Endothelial cell of umbilical vein (primary cell): ENCODE data around the gene UPP2. TPM values are rescaled to one million over a fixed set of nuclear protein-coding genes. Genes with fewer than 3 reads are reported as not detected.

ENCODE experiments used
- BruUV-seq: library from RNA; stranded (reverse); fragments of 400-500 nt; replicated peaks from 2 replicates; lab custom pipeline; 2021; lab: Mats Ljungman, UMichigan
- CTCF ChIA-PET: fragments of 300-600, 350-600 bp; sonication (Branson Sonifier 250); formaldehyde crosslinking; loops from one replicate; lab custom pipeline; 2021; ENCODE audit warnings: antibody characterized with exemption, inconsistent platforms; lab: Charles Lee
- POLR2A ChIA-PET: fragments of 300-600, 350-600 bp; sonication (Branson Sonifier 250); formaldehyde crosslinking; loops from one replicate; lab custom pipeline; 2021; ENCODE audit warnings: antibody characterized with exemption, inconsistent platforms; lab: Charles Lee
- DNase-seq: peaks from one replicate; pipeline ENCODE4 v3.0.0-alpha.2; 2011; ENCODE audit warnings: low read depth, low spot score
- FAIRE-seq: peaks from 2 replicates; lab custom pipeline; 2011; peaks lifted over from hg19 to GRCh38; lab: Jason Lieb, UNC
- H2AFZ ChIP-seq: 2 replicates; pipeline ENCODE4 v1.6.0; 2012; ENCODE audit warnings: low read depth, low read length, control low read depth, inconsistent platforms
- H3K27ac ChIP-seq: 2 replicates; pipeline ENCODE4 v1.5.1; 2011; ENCODE audit warnings: low read depth, mild to moderate bottlenecking, control low read depth, low read length, moderate library complexity; ENCODE audit not compliant: insufficient read depth
- H3K27me3 ChIP-seq, 2 experiments: 2 replicates each; pipeline versions ENCODE4 v1.6.0 to v1.6.1; 2011; ENCODE audit warnings: low read length in 2 of 2, mixed read lengths in 1 of 2; ENCODE audit not compliant: control insufficient read depth in 2 of 2, insufficient read depth in 2 of 2
- H3K36me3 ChIP-seq, 2 experiments: 2 replicates in 1 of 2; 3 replicates in 1 of 2; pipeline ENCODE4 v1.5.1; 2011; ENCODE audit warnings: low read length in 2 of 2, mild to moderate bottlenecking in 1 of 2, moderate library complexity in 1 of 2; ENCODE audit not compliant: control insufficient read depth in 2 of 2, insufficient read depth in 2 of 2; ENCODE audit errors: extremely low read depth in 1 of 2
- H3K4me1 ChIP-seq: 3 replicates; pipeline ENCODE4 v1.5.1; 2011; ENCODE audit warnings: mild to moderate bottlenecking, low read length; ENCODE audit not compliant: control insufficient read depth, insufficient read depth; ENCODE audit errors: extremely low read depth
- H3K4me2 ChIP-seq: 2 replicates; pipeline ENCODE4 v1.6.1; 2011; ENCODE audit warnings: low read length, control low read depth, mixed read lengths; ENCODE audit not compliant: insufficient read depth
- H3K4me3 ChIP-seq, 3 experiments: fragments of 200-600 bp in 1 of 3; sonication (generic), shearing (Covaris generic) in 1 of 3; replicated peaks in 1 of 3; 2 replicates each; pipeline ENCODE4 v1.5.1; 2011 to 2016; ENCODE audit warnings: control low read depth in 3 of 3, low read length in 3 of 3, mild to moderate bottlenecking in 2 of 3, inconsistent platforms in 1 of 3, low read depth in 1 of 3, moderate library complexity in 1 of 3; ENCODE audit not compliant: insufficient read depth in 1 of 3
- H3K79me2 ChIP-seq: 2 replicates; pipeline ENCODE4 v1.6.0; 2012; ENCODE audit warnings: low read length, inconsistent platforms; ENCODE audit not compliant: control insufficient read depth, insufficient read depth
- H3K9ac ChIP-seq: replicated peaks from 2 replicates; pipeline ENCODE3; 2011; ENCODE audit warnings: low read length, control low read depth; ENCODE audit not compliant: insufficient read depth; ENCODE audit errors: extremely low read depth
- H3K9me1 ChIP-seq: replicated peaks from 3 replicates; pipeline ENCODE4 v1.6.0; 2011; ENCODE audit warnings: mild to moderate bottlenecking, low read length; ENCODE audit not compliant: control insufficient read depth, insufficient read depth; ENCODE audit errors: extremely low read depth
- H3K9me3 ChIP-seq: replicated peaks from 2 replicates; pipeline ENCODE4 v1.5.1; 2012; ENCODE audit warnings: low read length, inconsistent platforms; ENCODE audit not compliant: control insufficient read depth, insufficient read depth
- H4K20me1 ChIP-seq: replicated peaks from 2 replicates; pipeline ENCODE3; 2011; ENCODE audit warnings: mild to moderate bottlenecking, low read length; ENCODE audit not compliant: control insufficient read depth, insufficient read depth; ENCODE audit errors: extremely low read depth
- CTCF ChIP-seq, 2 donors: IDR thresholded peaks; 1 replicate in 1 of 2; 2 replicates in 1 of 2; pipeline ENCODE4 v1.5.1; 2011; ENCODE audit warnings: low read length in 2 of 2, mild to moderate bottlenecking in 2 of 2, moderate library complexity in 2 of 2, control low read depth in 1 of 2, inconsistent platforms in 1 of 2, low read depth in 1 of 2; ENCODE audit not compliant: insufficient read depth in 1 of 2; ENCODE audit errors: extremely low read depth in 1 of 2
- EZH2 ChIP-seq: IDR thresholded peaks from 2 replicates; pipeline ENCODE4 v1.6.1; 2012; ENCODE audit warnings: borderline replicate concordance, low read depth, mild to moderate bottlenecking, moderate library complexity, low read length, inconsistent platforms; ENCODE audit not compliant: severe bottlenecking
- FOS ChIP-seq: IDR thresholded peaks from 2 replicates; pipeline ENCODE4 v1.6.1; 2011; ENCODE audit warnings: mild to moderate bottlenecking, low read length, moderate library complexity, borderline replicate concordance; ENCODE audit not compliant: insufficient read depth
- GATA2 ChIP-seq: IDR thresholded peaks from 2 replicates; pipeline ENCODE4 v1.7.0; 2011; ENCODE audit warnings: low read depth, mild to moderate bottlenecking, moderate library complexity, mixed read lengths, low read length; ENCODE audit not compliant: insufficient read length, insufficient read depth
- JUN ChIP-seq: IDR thresholded peaks from 2 replicates; pipeline ENCODE4 v1.6.1; 2011; ENCODE audit warnings: borderline replicate concordance, low read depth; ENCODE audit not compliant: insufficient read length, insufficient read depth
- MYC ChIP-seq: IDR thresholded peaks from one replicate; pipeline ENCODE4 v1.6.1; 2011; ENCODE audit warnings: mild to moderate bottlenecking, low read depth, low read length
- POLR2A ChIP-seq: IDR thresholded peaks from 2 replicates; pipeline ENCODE4 v1.6.1; 2012; ENCODE audit warnings: low read depth, mild to moderate bottlenecking, control low read depth, low read length
- POLR2AphosphoS5 ChIP-seq: IDR thresholded peaks from 2 replicates; pipeline ENCODE4 v1.6.1; 2012; ENCODE audit warnings: low read depth, mild to moderate bottlenecking, control low read depth, low read length, moderate library complexity; ENCODE audit not compliant: insufficient read depth
- dilution Hi-C: fragments of 300-500 bp; cut with MboI; formaldehyde crosslinking; loops from one replicate; pipeline ENCODE4 v1.15.0; 2019; ENCODE audit warnings: low sequenced_read_pairs; ENCODE audit not compliant: extremely low pct_ligation_motif_present
- intact Hi-C: fragments of 100-400 bp; cut with micrococcal nuclease; formaldehyde crosslinking; loops from one replicate; pipeline ENCODE4 v1.10.0; 2022
- polyA plus RNA-seq, 4 experiments: library from polyadenylated mRNA; depleted of rRNA in 3 of 4; stranded (reverse) in 3 of 4; unstranded in 1 of 4; fragments of >200 nt; gene quantifications; 2 replicates each; pipeline versions ENCODE4 v1.2.1 to v1.2.3, GENCODE V29; 2011 to 2012; ENCODE audit warnings: missing spikeins in 1 of 4
- total RNA-seq: library from RNA; stranded (reverse); gene quantifications from 2 replicates; pipeline ENCODE4 v1.2.3, GENCODE V29; 2021
- TF ChIP-seq, protein P1 (sequence below): IDR thresholded peaks from 2 replicates; pipeline ENCODE4 v1.6.1; 2011; ENCODE audit not compliant: insufficient read depth, insufficient read length

The UPP2 gene
- total and polyA plus RNA-seq, 2 donors (not counting 3 experiments of a cell fraction or from before 2014, with no cell fraction given) = not detected

- TF ChIP-seq POLR2A (no peak), CTCF (IDR thresholded peaks at IDR 0.05; ENCODE audit: extremely low read depth in 1 of 2, insufficient read depth in 1 of 2, low read depth in 1 of 2, low read length in 2 of 2) (no peak), MYC (no peak), EZH2 (no peak), POLR2AphosphoS5 (no peak), JUN (no peak), FOS (no peak), GATA2 (no peak)
- TF ChIP-seq, protein P1, sequence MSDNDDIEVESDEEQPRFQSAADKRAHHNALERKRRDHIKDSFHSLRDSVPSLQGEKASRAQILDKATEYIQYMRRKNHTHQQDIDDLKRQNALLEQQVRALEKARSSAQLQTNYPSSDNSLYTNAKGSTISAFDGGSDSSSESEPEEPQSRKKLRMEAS = no peak
- no peak for DNase-seq
- Histone ChIP-seq H3K9me1 (no peaks in the 10 kb centered on the region), H3K9ac (no peak overlapping the region), H3K4me1 (no peaks in the 10 kb centered on the region), H3K79me2 (no peaks in the 10 kb centered on the region), H2AFZ (no peak overlapping the region), H3K27ac (no peak overlapping the region), H3K27me3 (peaks cover 0 to 2% of the 10 kb centered on the region in 2 experiments), H3K9me3 (no peaks in the 10 kb centered on the region), H4K20me1 (no peaks in the 10 kb centered on the region), H3K4me2 (no peak overlapping the region), H3K36me3 (no peaks in the 10 kb centered on the region), H3K4me3 (no peak overlapping the region)
- ChIA-PET POLR2A (no interaction called here), CTCF (interaction anchor here (1.6 kb wide), 1 partner anchor 32 kb away, joined by 4 read pairs; no protein-coding TSS in a partner anchor)
- FAIRE-seq = no peak
- dilution Hi-C loops (no loop called here), intact Hi-C loops (no loop called here)
- no TSS peak for BruUV-seq
These were observed 44.8 kb upstream of the UPP2 start for GRCh38 chr2:158056875-158057274.
